Esophagus (tissue), 2 donors: ENCODE measurements around the gene INO80D. TPM values are rescaled to one million over a fixed set of nuclear protein-coding genes. Genes with fewer than 3 reads are reported as not detected.
A peak's percentile ranks its signal among the peaks of the same experiment; 100 is the strongest.
"Not testable (repeated sequence)": the region's sequence is repeated elsewhere in the genome, so short reads cannot be mapped to it uniquely, and the experiment has no call there.

Source experiments
- H3K27ac ChIP-seq, 2 donors: one replicate each; pipeline ENCODE4 v1.5.1; 2013; ENCODE audit warnings: low read depth in 2 of 2, mild to moderate bottlenecking in 2 of 2, inconsistent platforms in 1 of 2, low read length in 1 of 2, moderate library complexity in 1 of 2
- H3K27me3 ChIP-seq, 2 donors: one replicate each; pipeline ENCODE4 v1.6.1; 2013; ENCODE audit warnings: low read length in 2 of 2, control low read depth in 1 of 2, mild to moderate bottlenecking in 1 of 2; ENCODE audit not compliant: insufficient read depth in 2 of 2, control insufficient read depth in 1 of 2
- H3K36me3 ChIP-seq, 2 donors: one replicate each; pipeline ENCODE4 v1.6.1; 2013; ENCODE audit warnings: low read length in 1 of 2; ENCODE audit not compliant: control insufficient read depth in 2 of 2, insufficient read depth in 2 of 2
- H3K4me1 ChIP-seq, 2 donors: one replicate each; pipeline ENCODE4 v1.6.1; 2013; ENCODE audit warnings: low read length in 1 of 2; ENCODE audit not compliant: control insufficient read depth in 2 of 2, insufficient read depth in 2 of 2
- H3K4me3 ChIP-seq, 2 donors: one replicate each; pipeline ENCODE4 v1.5.1; 2013; ENCODE audit warnings: low read length in 2 of 2, mild to moderate bottlenecking in 2 of 2, low read depth in 1 of 2, moderate library complexity in 1 of 2
- H3K9me3 ChIP-seq, 2 donors: one replicate each; pipeline ENCODE4 v1.6.1; 2013; ENCODE audit warnings: mild to moderate bottlenecking in 2 of 2, low read depth in 1 of 2, low read length in 1 of 2, moderate library complexity in 1 of 2; ENCODE audit not compliant: control insufficient read depth in 2 of 2, insufficient read depth in 1 of 2
- WGBS, 2 donors: extraction: QIAGEN DNeasy Blood & Tissue Kit; methylation state at CpG; one replicate each; pipeline ENCODE4 v1.1.7; 2013; 5-methylcytosine and 5-hydroxymethylcytosine counted together
- polyA plus RNA-seq, 2 donors: library from polyadenylated mRNA; stranded (reverse); fragments of 200-250 nt; gene quantifications; one replicate each; pipeline ENCODE4 v1.2.3, GENCODE V29; 2013
- donor health status: healthy with polysubstance abuse.
- donor health status: Bipolar disorder and iron deficiency.

Gene INO80D
- polyA plus RNA-seq, 2 donors, result 1.7 to 3.4 TPM

GRCh38 chr2:206108713-206109112, 22.7 kb upstream of the INO80D start:
- Histone ChIP-seq H3K27me3 (no peaks in the 10 kb centered on the region), H3K4me1 (no peaks in the 10 kb centered on the region), H3K36me3 (peaks cover 0 to 2% of the 10 kb centered on the region in 2 donors), H3K9me3 (no peaks in the 10 kb centered on the region), H3K4me3 (no peak overlapping the region), H3K27ac (no peak overlapping the region)
- 80% methylated on average over 7 of the region's 7 CpGs for WGBS, 2 donors

- Histone ChIP-seq H3K9me3 (no peaks in the 10 kb centered on the region), H3K4me1 (no peaks in the 10 kb centered on the region), H3K27me3 (no peaks in the 10 kb centered on the region), H3K4me3 (no peak overlapping the region), H3K36me3 (no peaks in the 10 kb centered on the region), H3K27ac (no peak overlapping the region)
- 96 to 98% methylated on average over 5 of the region's 5 CpGs for WGBS, 2 donors
Observed at GRCh38 chr2:206105541-206105940, 19.6 kb upstream of the INO80D start.

GRCh38 chr2:206105038-206105437, 19.1 kb upstream of the INO80D start:
- H3K36me3 ChIP-seq, result no peaks in the 10 kb centered on the region
- H3K27ac ChIP-seq, result no peak overlapping the region
- no peaks in the 10 kb centered on the region for H3K4me1 ChIP-seq
- H3K9me3 ChIP-seq, result no peaks in the 10 kb centered on the region
- H3K27me3 ChIP-seq, result no peaks in the 10 kb centered on the region
- no peak overlapping the region for H3K4me3 ChIP-seq
- 88 to 92% methylated on average over 4 of the region's 4 CpGs for WGBS, 2 donors

DNA sequence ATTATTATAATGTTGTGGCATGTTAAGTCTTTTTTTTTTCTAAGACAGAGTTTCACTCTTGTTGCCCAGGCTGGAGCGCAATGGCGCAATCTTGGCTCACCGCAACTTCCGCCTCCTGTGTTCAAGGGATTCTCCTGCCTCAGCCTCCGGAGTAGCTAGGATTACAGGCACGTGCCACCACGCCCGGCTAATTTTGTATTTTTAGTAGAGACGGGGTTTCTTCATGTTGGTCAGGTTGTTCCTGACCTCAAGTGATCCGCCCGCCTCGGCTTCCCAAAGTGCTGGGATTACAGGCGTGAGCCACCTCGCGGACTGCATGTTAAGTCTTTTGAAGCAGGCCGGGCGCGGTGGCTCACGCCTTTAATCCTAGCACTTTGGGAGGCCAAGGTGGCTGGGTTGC, 12.9 kb upstream of the INO80D start:
- not testable (repeated sequence) for H3K27ac ChIP-seq, H3K4me3 ChIP-seq, H3K27me3 ChIP-seq, H3K36me3 ChIP-seq, H3K9me3 ChIP-seq, H3K4me1 ChIP-seq
- 89 to 92% methylated on average over 19 of the region's 19 CpGs for WGBS, 2 donors

- no peaks in the 10 kb centered on the region for H3K36me3 ChIP-seq
- H3K4me1 ChIP-seq, result no peaks in the 10 kb centered on the region
- no peak overlapping the region for H3K4me3 ChIP-seq
- no peak overlapping the region for H3K27ac ChIP-seq
- no peaks in the 10 kb centered on the region for H3K9me3 ChIP-seq
- 89 to 94% methylated on average over 9 of the region's 9 CpGs for WGBS, 2 donors
- H3K27me3 ChIP-seq, result no peaks in the 10 kb centered on the region
Observed at GRCh38 chr2:206098471-206098870, 12.5 kb upstream of the INO80D start.

DNA sequence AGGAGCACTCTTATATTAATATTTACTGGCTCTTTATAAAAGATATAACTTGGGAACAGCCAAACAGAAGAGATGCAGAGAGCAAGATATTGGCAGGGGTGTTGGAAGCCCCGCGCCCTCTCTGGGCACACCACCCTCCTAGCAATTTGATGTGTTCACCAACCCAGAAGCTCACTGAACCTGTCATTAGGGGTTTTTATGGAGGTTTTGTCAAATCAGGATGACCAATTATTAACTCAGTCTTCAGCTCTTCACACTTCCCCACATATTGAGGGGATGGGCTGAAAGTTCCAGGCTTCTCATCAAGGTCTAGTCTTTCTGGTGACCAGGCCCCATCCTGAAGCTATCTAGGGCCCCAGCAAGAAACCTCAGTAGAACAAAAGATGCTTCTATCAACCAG, 10.9 kb upstream of the INO80D start:
- 95 to 96% methylated on average over 2 of the region's 2 CpGs for WGBS, 2 donors
- Histone ChIP-seq H3K4me1 (no peaks in the 10 kb centered on the region), H3K9me3 (no peaks in the 10 kb centered on the region), H3K27ac (no peak overlapping the region), H3K36me3 (no peaks in the 10 kb centered on the region), H3K4me3 (no peak overlapping the region), H3K27me3 (no peaks in the 10 kb centered on the region)

- Histone ChIP-seq H3K9me3 (no peaks in the 10 kb centered on the region), H3K27ac (no peak overlapping the region), H3K36me3 (no peaks in the 10 kb centered on the region), H3K27me3 (no peaks in the 10 kb centered on the region), H3K4me1 (no peaks in the 10 kb centered on the region), H3K4me3 (no peak overlapping the region)
- WGBS, 2 donors, result 66 to 69% methylated on average over 3 of the region's 3 CpGs
Observed at GRCh38 chr2:206095536-206096332, 9.8 kb upstream of the INO80D start.

GRCh38 chr2:206092297-206092696, 6.3 kb upstream of the INO80D start:
- Histone ChIP-seq H3K36me3 (peaks cover 0 to 2% of the 10 kb centered on the region in 2 donors), H3K27ac (no peak overlapping the region), H3K9me3 (no peaks in the 10 kb centered on the region), H3K4me3 (no peak overlapping the region), H3K4me1 (no peaks in the 10 kb centered on the region), H3K27me3 (no peaks in the 10 kb centered on the region)
- WGBS, 2 donors, result 93 to 94% methylated on average over 2 of the region's 2 CpGs

DNA sequence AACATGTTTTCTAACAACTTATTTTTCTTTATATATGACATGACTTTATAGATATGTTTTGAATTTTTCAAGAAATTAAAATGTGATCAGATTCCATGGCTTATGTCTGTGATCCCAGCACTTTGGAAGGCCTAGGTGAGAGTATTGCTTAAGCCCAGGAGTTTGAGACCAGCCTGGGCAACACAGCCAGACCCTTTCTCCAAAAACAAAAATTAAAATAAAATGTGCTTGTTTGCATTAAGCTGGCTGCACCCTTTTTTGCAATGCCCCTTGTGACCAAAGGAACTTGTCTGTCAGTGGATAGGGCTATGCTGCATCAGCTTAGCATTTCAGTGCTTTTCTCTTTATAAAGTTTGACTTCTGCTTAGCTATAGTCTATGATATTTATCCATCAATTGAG, 2.3 kb upstream of the INO80D start:
- H3K4me3 ChIP-seq, result no peak overlapping the region

DNA sequence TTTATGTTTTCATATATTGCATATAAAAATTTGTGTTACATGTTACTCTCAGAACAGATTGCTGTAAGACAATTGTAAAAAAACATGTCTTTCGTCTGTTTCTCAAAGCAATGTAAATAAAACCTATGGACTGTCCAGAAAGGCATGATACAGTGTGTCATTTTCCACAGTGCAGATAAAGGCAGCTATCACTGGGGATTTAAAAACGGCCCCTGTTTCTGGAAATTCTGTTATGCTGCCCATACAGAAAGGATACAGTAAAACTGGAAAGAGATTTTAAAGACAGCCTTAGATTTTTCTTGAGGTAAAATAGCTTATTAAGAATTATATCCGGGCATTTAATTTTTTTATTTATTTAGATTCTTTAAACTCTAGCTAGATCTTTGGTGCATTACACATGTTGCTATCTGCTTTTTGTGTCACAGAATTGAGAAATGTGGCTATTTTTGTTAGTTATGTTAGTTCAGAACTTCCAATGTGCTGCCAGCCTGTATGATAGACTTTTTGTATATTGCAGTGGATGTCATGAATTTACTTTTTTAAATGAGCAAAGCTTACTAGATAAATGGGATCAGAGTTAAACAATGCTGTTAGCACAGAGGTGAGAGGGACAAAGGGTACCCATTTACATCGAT, 859 bp upstream of the INO80D start:
- Histone ChIP-seq H3K9me3 (no peaks in the 10 kb centered on the region), H3K27ac (peak overlapping the region; percentile 20 to 71), H3K4me3 (peak overlapping the region in 1 of 2 donors; percentile 99), H3K4me1 (no peaks in the 10 kb centered on the region), H3K36me3 (peaks cover 0 to 2% of the 10 kb centered on the region in 2 donors), H3K27me3 (no peaks in the 10 kb centered on the region)
- WGBS, 2 donors, result 1 to 3% methylated on average over 4 of the region's 4 CpGs

More for the DNA sequence above, 2.3 kb upstream of the INO80D start:
- Histone ChIP-seq H3K27ac (no peak overlapping the region), H3K27me3 (no peaks in the 10 kb centered on the region), H3K4me1 (no peaks in the 10 kb centered on the region), H3K9me3 (no peaks in the 10 kb centered on the region), H3K36me3 (peaks cover 0 to 2% of the 10 kb centered on the region in 2 donors)
